Measurements from ENCODE around the gene TMEM178B. TPM values are rescaled to one million over a fixed set of nuclear protein-coding genes. Genes with fewer than 3 reads are reported as not detected.

Gene TMEM178B
- total RNA-seq, 6 experiments from 2014 or later, result under 0.01 to 0.53 (median 0.13) TPM; not detected in 2

GRCh38 chr7:141071260-141071854, 2.5 kb upstream of the TMEM178B start:
- Histone ChIP-seq H3K4me1 (peaks cover 0 to 34% (median 4%) of the 10 kb centered on the region in 4 donors), H3K27ac (no peak overlapping the region), H3K9me3 (no peaks in the 10 kb centered on the region), H3K27me3 (peaks cover 13 to 21% of the 10 kb centered on the region in 2 donors), H3K36me3 (no peaks in the 10 kb centered on the region), H3K4me3 (peak overlapping the region in 1 of 3 donors; percentile 6)
- DNase-seq, result peak in 1 of 3 donors; percentile 21
- peak in 1 of 4 donors; percentile 15 for ATAC-seq
- intact Hi-C loops (cut with DNase I), result no loop called here
- WGBS (ENCODE audit: insufficient coverage, low coverage, low lambda C conversion rate, missing lambda C conversion rate), result 5% methylated on average over 27 of the region's 30 CpGs
- TF ChIP-seq CTCF (IDR thresholded peaks at IDR 0.05) (no peak), POLR2A (IDR thresholded peaks at IDR 0.05) (no peak)

DNA sequence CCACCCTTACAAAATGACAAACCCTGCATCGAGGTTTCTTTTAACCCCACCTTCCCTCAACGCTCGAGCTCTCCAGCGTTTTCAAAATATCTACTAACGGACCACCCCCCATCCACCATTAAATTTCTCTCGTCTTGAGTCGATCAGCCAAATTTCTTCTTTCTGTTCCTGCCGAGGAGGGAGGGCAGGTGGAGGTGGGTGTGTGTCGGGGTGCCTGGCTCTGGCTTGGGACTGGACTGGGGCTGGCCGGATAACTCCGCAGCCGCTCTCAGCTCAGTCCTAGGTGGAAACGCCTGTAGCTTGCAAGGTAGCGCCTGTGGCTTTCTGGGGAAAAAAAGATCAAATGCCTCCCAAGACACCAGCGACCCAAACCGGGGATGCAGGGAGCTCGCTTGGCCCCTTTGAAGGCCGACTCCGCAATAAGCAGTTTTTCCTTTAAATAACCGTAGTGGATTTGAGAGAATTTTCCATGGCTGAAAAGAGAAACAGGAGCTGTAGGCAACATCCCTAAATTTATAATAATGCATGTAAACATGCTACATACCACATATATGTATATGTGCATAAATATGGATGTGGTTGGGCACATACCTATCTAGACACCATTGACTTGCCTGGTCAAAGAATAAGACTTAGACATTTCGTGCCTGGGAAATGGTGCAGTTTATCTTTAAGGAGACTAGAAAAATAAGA, 1.9 kb upstream of the TMEM178B start:
- peaks cover 13 to 21% of the 10 kb centered on the region in 2 donors for H3K27me3 ChIP-seq
- H3K27ac ChIP-seq, result no peak overlapping the region
- peak overlapping the region in 1 of 3 donors; percentile 51 for H3K4me3 ChIP-seq
- WGBS (ENCODE audit: insufficient coverage, low coverage, low lambda C conversion rate, missing lambda C conversion rate), result 5% methylated on average over 20 of the region's 21 CpGs
- no peaks in the 10 kb centered on the region for H3K9me3 ChIP-seq
- DNase-seq (no peak), ATAC-seq (no peak)
- intact Hi-C loops (cut with DNase I), result no loop called here
- H3K4me1 ChIP-seq, result peaks cover 0 to 34% (median 4%) of the 10 kb centered on the region in 4 donors
- no peak for TF ChIP-seq POLR2A (IDR thresholded peaks at IDR 0.05)
- TF ChIP-seq CTCF (IDR thresholded peaks at IDR 0.05), result no peak
- H3K36me3 ChIP-seq, result no peaks in the 10 kb centered on the region

DNA sequence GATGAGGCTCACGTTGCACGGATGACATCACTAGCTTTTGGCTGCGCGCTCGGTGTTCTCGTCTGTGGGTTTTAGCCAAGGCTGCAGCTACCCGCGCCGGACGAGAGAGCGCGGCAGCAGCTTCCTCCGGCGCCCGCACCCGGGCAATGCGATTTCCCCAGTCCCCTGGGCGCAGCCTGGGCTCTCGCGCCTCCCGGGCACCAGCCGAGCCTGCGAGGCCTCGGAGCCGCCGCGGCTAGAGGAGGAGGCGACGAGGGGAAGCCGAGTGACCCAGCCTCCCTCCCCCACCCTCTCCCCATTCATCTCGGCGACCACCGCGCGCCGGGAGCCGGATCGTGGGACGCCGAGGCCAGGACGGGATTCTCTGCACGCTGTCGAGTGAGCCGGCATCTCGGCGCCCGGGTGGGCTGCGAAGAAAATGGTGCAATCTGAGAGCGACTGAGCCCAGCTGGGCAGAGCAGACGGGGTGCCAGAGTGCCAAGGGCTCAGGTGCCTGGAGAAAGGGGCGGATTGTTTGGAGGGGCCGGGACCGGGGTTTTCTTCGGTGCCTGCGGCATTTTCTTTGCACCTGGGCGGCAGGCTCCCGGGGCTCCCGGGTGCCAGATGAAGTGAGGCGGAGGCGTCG, 1.2 kb upstream of the TMEM178B start:
- Histone ChIP-seq H3K4me1 (peaks cover 0 to 34% (median 4%) of the 10 kb centered on the region in 4 donors), H3K27me3 (peaks cover 13 to 21% of the 10 kb centered on the region in 2 donors), H3K9me3 (no peaks in the 10 kb centered on the region), H3K4me3 (peak overlapping the region; percentile 9 to 51 (median 36)), H3K36me3 (no peaks in the 10 kb centered on the region), H3K27ac (no peak overlapping the region)
- WGBS (ENCODE audit: insufficient coverage, low coverage, low lambda C conversion rate, missing lambda C conversion rate), result 2% methylated on average over 11 of the region's 61 CpGs
- DNase-seq, result peak in 1 of 3 donors; percentile 42
- TF ChIP-seq POLR2A (IDR thresholded peaks at IDR 0.05), result no peak
- no peak for TF ChIP-seq CTCF (IDR thresholded peaks at IDR 0.05)
- peak; percentile 47 to 67 (median 62) for ATAC-seq
- intact Hi-C loops (cut with DNase I), result no loop called here

GRCh38 chr7:141073173-141073640, 657 bp upstream of the TMEM178B start:
- Histone ChIP-seq H3K27ac (no peak overlapping the region), H3K36me3 (no peaks in the 10 kb centered on the region), H3K4me1 (peaks cover 0 to 34% (median 4%) of the 10 kb centered on the region in 4 donors), H3K9me3 (no peaks in the 10 kb centered on the region), H3K27me3 (peaks cover 13 to 21% of the 10 kb centered on the region in 2 donors), H3K4me3 (peak overlapping the region; percentile 32 to 51 (median 36))
- ATAC-seq, result peak; percentile 60 to 72 (median 68)
- DNase-seq, result peak in 2 of 3 donors; percentile 31 to 54
- no CpG with 5 or more reads among the region's 60 CpGs for WGBS (ENCODE audit: insufficient coverage, low coverage, low lambda C conversion rate, missing lambda C conversion rate)
- intact Hi-C loops (cut with DNase I), result no loop called here
- no peak for TF ChIP-seq POLR2A (IDR thresholded peaks at IDR 0.05)
- TF ChIP-seq CTCF (IDR thresholded peaks at IDR 0.05), result no peak

All from right lobe of liver (tissue), 6 donors.